ENCODE data around the gene KIF6.

Gene KIF6

DNA sequence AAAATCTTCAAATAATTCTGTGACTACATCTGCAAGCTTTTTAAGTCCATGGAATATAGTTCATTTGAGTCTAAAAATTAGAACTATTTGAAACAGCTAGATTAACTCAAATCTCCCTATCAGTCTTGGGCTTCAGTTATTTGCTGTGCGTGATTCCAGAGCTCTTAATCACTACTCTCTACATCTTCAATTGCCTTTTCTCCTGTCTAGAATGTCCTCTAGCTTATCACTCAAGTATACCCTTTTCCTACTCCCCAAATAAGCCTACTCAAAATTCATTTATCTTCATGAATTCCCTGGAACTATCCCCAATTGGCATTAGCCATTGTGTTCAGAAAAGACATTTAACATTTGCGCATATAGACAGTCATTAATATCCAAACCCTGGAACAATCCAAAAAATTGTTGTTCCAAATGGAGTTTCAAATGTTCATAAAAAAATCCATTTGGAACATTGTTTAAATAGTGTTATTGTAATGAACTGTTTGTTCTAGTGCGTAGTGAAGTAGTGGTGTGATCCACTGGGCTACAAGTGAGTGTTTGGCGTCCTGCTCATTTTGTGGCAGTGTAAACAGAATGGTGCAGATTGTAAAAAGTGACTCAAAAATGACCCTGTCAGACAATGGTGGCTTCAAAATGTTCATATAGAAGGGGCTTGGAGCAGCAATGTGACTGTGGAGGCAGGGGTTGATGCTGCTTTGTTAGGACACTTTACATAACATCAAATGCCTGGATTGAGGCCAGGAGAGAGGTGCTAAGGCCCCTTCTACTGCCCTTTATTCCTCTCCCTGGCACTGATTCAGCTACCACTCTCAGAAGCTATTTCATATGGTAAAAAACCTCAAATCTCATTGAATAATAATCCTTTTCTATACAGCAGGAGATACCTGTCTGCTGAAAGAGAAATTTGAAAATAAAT is 122.3 kb downstream of the KIF6 start:
- DNase-seq (ENCODE audit: low read depth in 3 of 3, low spot score in 1 of 3) = no peak

GRCh38 chr6:39599973-39600372 is 125.2 kb downstream of the KIF6 start:
- DNase-seq (ENCODE audit: low read depth in 3 of 3, low spot score in 1 of 3) = no peak

DNA sequence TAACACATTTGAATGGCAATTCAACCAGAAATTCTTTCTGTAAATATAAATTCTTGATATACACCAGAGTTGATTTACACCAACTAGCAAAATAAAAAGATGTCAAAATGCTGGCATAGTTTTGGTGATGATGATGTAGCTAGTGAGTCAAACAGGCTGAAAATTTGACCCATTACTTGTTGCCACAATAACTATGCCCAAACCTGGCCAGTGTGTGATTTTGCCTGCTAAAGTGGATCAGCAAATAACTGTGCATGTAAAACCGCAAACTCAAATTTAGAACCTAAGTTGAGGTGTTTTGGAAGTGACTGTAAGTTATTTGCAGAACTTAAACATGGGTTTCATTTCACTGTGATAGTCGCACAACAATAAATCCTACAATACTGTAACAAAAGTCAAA is 125.9 kb downstream of the KIF6 start:
- no peak for DNase-seq (ENCODE audit: low read depth in 3 of 3, low spot score in 1 of 3)

- DNase-seq (ENCODE audit: low read depth in 3 of 3, low spot score in 1 of 3) = no peak
Measured at GRCh38 chr6:39594285-39594684, 130.9 kb downstream of the KIF6 start.

- DNase-seq (ENCODE audit: low read depth in 3 of 3, low spot score in 1 of 3) = no peak
Measured at GRCh38 chr6:39593646-39594045, 131.6 kb downstream of the KIF6 start.

DNA sequence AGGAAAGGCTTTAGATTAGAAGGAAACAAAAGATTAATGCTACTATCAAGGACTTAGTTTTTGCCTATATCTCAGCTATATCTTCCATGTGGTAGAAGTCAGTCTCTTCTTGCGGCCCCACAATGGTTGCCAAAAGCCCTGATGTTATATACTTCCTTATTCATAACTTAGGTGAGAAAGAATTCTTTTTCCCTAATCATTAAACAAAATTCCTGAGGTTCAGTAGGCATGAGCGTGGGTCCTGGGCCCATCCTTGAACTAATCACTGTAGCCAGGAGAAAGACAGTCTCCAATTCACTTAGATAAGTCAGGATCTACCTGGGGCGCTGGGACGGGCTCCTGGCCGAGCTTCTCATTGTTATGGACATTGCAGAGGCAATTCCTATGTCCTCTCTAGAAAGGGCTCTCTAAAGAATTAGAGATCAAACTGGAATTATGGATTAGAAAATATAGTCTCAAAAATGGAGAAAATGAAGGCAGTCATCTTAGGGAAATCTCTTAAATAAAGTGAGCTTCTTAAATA is 134.3 kb downstream of the KIF6 start:
- DNase-seq (ENCODE audit: low read depth in 3 of 3, low spot score in 1 of 3) = no peak

GRCh38 chr6:39587080-39587479 is 138.1 kb downstream of the KIF6 start:
- DNase-seq (ENCODE audit: low read depth in 3 of 3, low spot score in 1 of 3) = no peak

GRCh38 chr6:39585641-39586040 is 139.6 kb downstream of the KIF6 start:
- DNase-seq (ENCODE audit: low read depth in 3 of 3, low spot score in 1 of 3) = no peak

- DNase-seq (ENCODE audit: low read depth in 3 of 3, low spot score in 1 of 3) = no peak
Measured at GRCh38 chr6:39577446-39578165, 147.6 kb downstream of the KIF6 start.

GRCh38 chr6:39576556-39577303 is 148.5 kb downstream of the KIF6 start:
- DNase-seq (ENCODE audit: low read depth in 3 of 3, low spot score in 1 of 3) = no peak

GRCh38 chr6:39574991-39575390 is 150.2 kb downstream of the KIF6 start:
- no peak for DNase-seq (ENCODE audit: low read depth in 3 of 3, low spot score in 1 of 3)

DNA sequence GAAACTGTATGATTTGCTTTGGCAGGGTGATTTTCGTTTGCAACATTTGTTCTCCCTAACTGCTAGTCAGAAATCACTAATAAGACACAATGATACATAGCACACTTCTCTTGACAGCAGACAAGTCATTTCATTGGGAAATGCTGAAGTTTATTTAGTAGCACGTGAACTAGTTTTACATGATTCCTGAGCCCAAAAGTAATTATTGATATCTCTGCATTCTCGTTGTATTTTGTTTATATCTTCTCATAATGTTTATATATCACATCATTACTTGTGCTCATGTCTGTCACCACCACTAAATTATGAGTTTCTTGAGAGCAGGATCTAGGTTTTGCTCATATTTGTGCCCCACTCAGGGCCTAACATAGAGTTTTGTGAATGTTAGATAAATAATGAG is 151.7 kb downstream of the KIF6 start:
- no peak for DNase-seq (ENCODE audit: low read depth in 3 of 3, low spot score in 1 of 3)

- DNase-seq (ENCODE audit: low read depth in 3 of 3, low spot score in 1 of 3) = no peak
Measured at GRCh38 chr6:39572661-39573340, 152.4 kb downstream of the KIF6 start.

GRCh38 chr6:39568896-39569295 is 156.3 kb downstream of the KIF6 start:
- DNase-seq (ENCODE audit: low read depth in 3 of 3, low spot score in 1 of 3) = no peak

GRCh38 chr6:39567091-39567490 is 158.1 kb downstream of the KIF6 start:
- DNase-seq (ENCODE audit: low read depth in 3 of 3, low spot score in 1 of 3) = no peak

GRCh38 chr6:39566456-39566855 is 158.8 kb downstream of the KIF6 start:
- no peak for DNase-seq (ENCODE audit: low read depth in 3 of 3, low spot score in 1 of 3)

GRCh38 chr6:39565956-39566355 is 159.3 kb downstream of the KIF6 start:
- DNase-seq (ENCODE audit: low read depth in 3 of 3, low spot score in 1 of 3) = no peak

GRCh38 chr6:39563566-39564311 is 161.5 kb downstream of the KIF6 start:
- DNase-seq (ENCODE audit: low read depth in 3 of 3, low spot score in 1 of 3) = no peak

DNA sequence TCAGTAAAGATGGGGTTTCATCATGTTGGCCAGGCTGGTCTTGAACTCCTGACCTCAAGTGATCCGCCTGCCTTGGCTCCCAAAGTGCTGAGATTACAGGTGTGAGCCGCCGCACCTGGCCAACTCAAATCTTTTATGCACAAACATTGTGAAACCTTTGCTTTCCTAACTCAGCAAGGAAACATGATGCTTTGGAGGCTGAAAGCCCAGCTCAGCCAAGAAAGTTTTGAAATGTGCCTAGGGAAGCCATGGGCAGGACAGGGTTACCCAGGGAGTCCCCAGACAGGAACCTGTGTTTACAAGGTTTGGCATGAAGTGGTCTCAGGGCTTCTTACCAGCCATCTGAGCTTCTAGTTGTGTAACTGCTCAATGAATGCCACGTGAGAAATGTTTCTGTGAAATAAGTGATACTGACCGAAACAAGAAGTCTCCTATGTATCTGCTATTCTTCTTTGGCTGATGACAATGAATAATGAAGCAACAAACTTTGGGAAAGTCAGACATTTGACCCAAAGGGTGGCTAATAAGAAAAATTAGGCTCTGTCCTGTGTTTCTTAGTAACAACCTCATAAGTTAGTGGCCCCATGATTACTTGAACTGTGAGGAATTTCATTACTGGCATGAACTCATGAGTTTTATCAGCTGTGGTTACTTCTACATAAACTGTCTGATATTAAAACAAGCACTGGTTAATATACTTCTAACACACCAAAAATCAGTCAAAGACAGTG is 163.5 kb downstream of the KIF6 start:
- no peak for DNase-seq (ENCODE audit: low read depth in 3 of 3, low spot score in 1 of 3)

GRCh38 chr6:39560915-39561314 is 164.3 kb downstream of the KIF6 start:
- no peak for DNase-seq (ENCODE audit: low read depth in 3 of 3, low spot score in 1 of 3)
